Stromal cell of bone marrow (primary cell): ENCODE measurements around the gene CD52.

Experiments used
- DNase-seq: peaks from one replicate; pipeline ENCODE4 v3.0.0-alpha.2; 2012; ENCODE audit warnings: low read depth

The CD52 gene

GRCh38 chr1:26335774-26336476 lies 18.2 kb downstream of the CD52 start:
- no peak for DNase-seq

- DNase-seq: no peak
These were observed 18.9 kb downstream of the CD52 start for GRCh38 chr1:26336477-26337205.

GRCh38 chr1:26337206-26337535 lies 19.4 kb downstream of the CD52 start:
- DNase-seq: no peak

GRCh38 chr1:26337625-26338024 lies 19.9 kb downstream of the CD52 start:
- DNase-seq: no peak

- DNase-seq: no peak
These were observed 20.9 kb downstream of the CD52 start for GRCh38 chr1:26338670-26339069.

GRCh38 chr1:26340047-26340481 lies 22.3 kb downstream of the CD52 start:
- DNase-seq: no peak

- no peak for DNase-seq
These were observed 26.6 kb downstream of the CD52 start for GRCh38 chr1:26344147-26344920.

- no peak for DNase-seq
These were observed 28.0 kb downstream of the CD52 start for GRCh38 chr1:26345718-26346117.

GRCh38 chr1:26346274-26347033 lies 28.7 kb downstream of the CD52 start:
- no peak for DNase-seq

- DNase-seq: peak; percentile 27
These were observed 31.6 kb downstream of the CD52 start for GRCh38 chr1:26349188-26349876.

- DNase-seq: no peak
These were observed 32.1 kb downstream of the CD52 start for GRCh38 chr1:26349877-26350244.

- DNase-seq: no peak
These were observed 32.6 kb downstream of the CD52 start for GRCh38 chr1:26350343-26350700.

- no peak for DNase-seq
These were observed 33.2 kb downstream of the CD52 start for GRCh38 chr1:26350701-26351589.

GRCh38 chr1:26351590-26352337 lies 34.0 kb downstream of the CD52 start:
- DNase-seq: no peak

- no peak for DNase-seq
These were observed 34.6 kb downstream of the CD52 start for GRCh38 chr1:26352338-26352679.

GRCh38 chr1:26353210-26353859 lies 35.6 kb downstream of the CD52 start:
- no peak for DNase-seq

- no peak for DNase-seq
These were observed 36.4 kb downstream of the CD52 start, which contains the start of gene CRYBG2 for GRCh38 chr1:26353976-26354820. CRYBG2 (minus strand) TSS chr1:26354130; CDS start chr1:26346657, 7,473 bp downstream.

GRCh38 chr1:26354972-26355371 lies 37.2 kb downstream of the CD52 start:
- no peak for DNase-seq

- DNase-seq: no peak
These were observed 38.3 kb downstream of the CD52 start for GRCh38 chr1:26356106-26356505.
